ENCODE measurements around the gene F9. TPM values are rescaled to one million over a fixed set of nuclear protein-coding genes. Genes with fewer than 3 reads are reported as not detected.

Gene F9
- total and polyA plus RNA-seq, 2 of the 4 experiments (the other 2 are of a cell fraction): not detected

DNA sequence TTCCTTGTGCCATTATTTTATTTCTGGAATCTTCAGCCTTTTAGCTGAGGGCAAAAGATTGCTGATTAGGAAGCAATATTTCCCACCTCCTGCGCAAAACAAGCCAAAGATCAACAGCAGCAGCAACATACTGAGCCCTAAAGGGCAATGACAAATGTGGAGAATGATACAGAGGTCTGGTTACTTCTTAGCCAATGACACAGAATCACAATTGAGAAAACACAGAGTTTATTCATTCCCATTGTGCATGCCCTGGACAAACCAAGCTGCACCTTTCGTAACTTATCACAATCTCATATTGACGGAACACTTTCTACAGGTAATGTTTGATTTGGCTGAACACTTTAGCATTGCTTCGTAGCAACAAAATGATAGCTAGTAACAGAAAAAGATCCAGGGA lies 13.4 kb downstream of the F9 start:
- no peak overlapping the region for H3K23ac ChIP-seq (ENCODE audit: low read depth, low read length)
- no peaks in the 10 kb centered on the region for H3K27me3 ChIP-seq (ENCODE audit: control insufficient read depth, insufficient read depth, low read length)
- no peak overlapping the region for H2AK5ac ChIP-seq (ENCODE audit: low read depth, low read length)
- no peak overlapping the region for H2AFZ ChIP-seq (replicated peaks; ENCODE audit: low read length, poor library complexity)
- no peak overlapping the region for H2BK5ac ChIP-seq (ENCODE audit: low read depth, low read length, poor library complexity, severe bottlenecking)
- intact Hi-C loops (cut with micrococcal nuclease) (no loop called here), in situ Hi-C loops (cut with MboI; ENCODE audit: low sequenced_read_pairs) (no loop called here), dilution Hi-C loops (cut with HindIII; ENCODE audit: low sequenced_read_pairs, unreplicated experiment) (no loop called here)
- no peak overlapping the region for H3K27ac ChIP-seq (ENCODE audit: insufficient read depth, low read length)
- H3K4ac ChIP-seq (ENCODE audit: low read depth, low read length): no peak overlapping the region
- no peaks in the 10 kb centered on the region for H3K9me3 ChIP-seq (ENCODE audit: control insufficient read depth, insufficient read depth, low read length)
- H4K91ac ChIP-seq (ENCODE audit: insufficient read depth, low read depth, low read length): no peak overlapping the region
- no peak overlapping the region for H2AK9ac ChIP-seq (replicated peaks; ENCODE audit: low read depth, low read length, poor library complexity)
- H4K20me1 ChIP-seq (ENCODE audit: insufficient read depth, low read length): no peaks in the 10 kb centered on the region
- H3K4me2 ChIP-seq (ENCODE audit: low read depth, low read length): no peak overlapping the region
- no CpG with 5 or more reads among the region's 4 CpGs for WGBS, 2 experiments (ENCODE audit: extremely low coverage in 2 of 2, insufficient read length in 1 of 2)
- ATAC-seq (ENCODE audit: low read depth): no peak
- H3K56ac ChIP-seq (ENCODE audit: extremely low read depth, insufficient read depth, low read length): no peak overlapping the region
- TF ChIP-seq CEBPB (IDR thresholded peaks at IDR 0.05; ENCODE audit: low read depth, low read length) (no peak), SMC3 (IDR thresholded peaks at IDR 0.05; ENCODE audit: low read depth, low read length) (no peak), MAZ (IDR thresholded peaks at IDR 0.05; ENCODE audit: borderline replicate concordance, low read depth, low read length) (no peak), CHD1 (IDR thresholded peaks at IDR 0.05; ENCODE audit: low read depth, low read length) (no peak), POLR2A (IDR thresholded peaks at IDR 0.05; ENCODE audit: low read depth, low read length) (no peak), BHLHE40 (IDR thresholded peaks at IDR 0.05; ENCODE audit: low read depth, low read length) (no peak), RCOR1 (IDR thresholded peaks at IDR 0.05; ENCODE audit: insufficient replicate concordance, low read length) (no peak), NFE2L2 (IDR thresholded peaks at IDR 0.05; ENCODE audit: low read depth, low read length) (no peak), MXI1 (IDR thresholded peaks at IDR 0.05; ENCODE audit: borderline replicate concordance, low read depth, low read length) (no peak), RFX5 (IDR thresholded peaks at IDR 0.05; ENCODE audit: low read depth, low read length) (no peak)
- TF ChIP-seq, protein P1, sequence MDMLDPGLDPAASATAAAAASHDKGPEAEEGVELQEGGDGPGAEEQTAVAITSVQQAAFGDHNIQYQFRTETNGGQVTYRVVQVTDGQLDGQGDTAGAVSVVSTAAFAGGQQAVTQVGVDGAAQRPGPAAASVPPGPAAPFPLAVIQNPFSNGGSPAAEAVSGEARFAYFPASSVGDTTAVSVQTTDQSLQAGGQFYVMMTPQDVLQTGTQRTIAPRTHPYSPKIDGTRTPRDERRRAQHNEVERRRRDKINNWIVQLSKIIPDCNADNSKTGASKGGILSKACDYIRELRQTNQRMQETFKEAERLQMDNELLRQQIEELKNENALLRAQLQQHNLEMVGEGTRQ (IDR thresholded peaks at IDR 0.05; ENCODE audit: low read depth, low read length): no peak
- no peaks in the 10 kb centered on the region for H3K4me1 ChIP-seq (ENCODE audit: control insufficient read depth, insufficient read depth, low read length)
- H3K9me1 ChIP-seq (ENCODE audit: insufficient read depth, low read length): no peaks in the 10 kb centered on the region
- H2BK20ac ChIP-seq (ENCODE audit: low read depth, low read length): no peak overlapping the region
- H2BK15ac ChIP-seq (ENCODE audit: low read depth, low read length): no peak overlapping the region
- no peak overlapping the region for H2BK120ac ChIP-seq (ENCODE audit: low read depth, low read length)
- no peak overlapping the region for H3K18ac ChIP-seq (ENCODE audit: low read depth, low read length)
- ChIA-PET CTCF (interaction anchor here (0.9 kb wide), 1 partner anchor 27 kb away, joined by 4 read pairs; no protein-coding TSS in a partner anchor), POLR2A (ENCODE audit: unreplicated experiment) (no interaction called here)
- H3K79me1 ChIP-seq (ENCODE audit: low read depth in 1 of 2, low read length in 2 of 2): no peaks in the 10 kb centered on the region
- no peak overlapping the region for H4K5ac ChIP-seq (ENCODE audit: low read depth, low read length)
- BruUV-seq (replicated peaks): no TSS peak
- no peak overlapping the region for H4K8ac ChIP-seq (ENCODE audit: low read depth in 2 of 2, low read length in 2 of 2)
- H3K4me3 ChIP-seq (ENCODE audit: insufficient read depth, low read depth, low read length): no peak overlapping the region
- DNase-seq: no peak
- no peak overlapping the region for H3K14ac ChIP-seq (replicated peaks; ENCODE audit: low read depth, low read length)
- no peaks in the 10 kb centered on the region for H3K36me3 ChIP-seq (ENCODE audit: control insufficient read depth, insufficient read depth, low read length)
- H3K9ac ChIP-seq (ENCODE audit: low read depth, low read length): no peak overlapping the region

Data from IMR-90 (cell line).